OCI-LY7 (cell line): Measurements from ENCODE around the gene OR2W3.

Source experiments
- CTCF ChIP-seq: fragments of 200-600 bp; sonication (generic); conservative IDR thresholded peaks from 2 replicates; pipeline ENCODE4 v1.5.1; 2014; ENCODE audit warnings: mild to moderate bottlenecking, antibody characterized with exemption, low read length, moderate library complexity, mixed read lengths
- EZH2phosphoT487 ChIP-seq: fragments of 200-600 bp; sonication (generic); IDR thresholded peaks from 2 replicates; pipeline ENCODE4 v1.6.1; 2018; ENCODE audit warnings: low read depth, borderline replicate concordance, mild to moderate bottlenecking, mixed run types, antibody characterized with exemption, low read length, moderate library complexity, mixed read lengths

- no peak for TF ChIP-seq CTCF
- no peak for TF ChIP-seq EZH2phosphoT487
Measured at GRCh38 chr1:247906504-247907047, 11.2 kb downstream of the OR2W3 start.
